MM.1S (cell line): ENCODE data around the gene ABCB6.

Experiments
- DNase-seq: peaks from one replicate; pipeline ENCODE4 v3.0.0-alpha.2; 2015
- H2AFZ ChIP-seq: fragments of 300-600 bp; sonication (generic); 2 replicates; pipeline ENCODE4 v1.6.0; 2016; ENCODE audit warnings: antibody characterized with exemption, low read length
- H3F3A ChIP-seq: fragments of 300-600 bp; sonication (generic); 2 replicates; pipeline ENCODE4 v1.6.1; 2016; ENCODE audit warnings: mild to moderate bottlenecking, antibody characterized with exemption, low read length, moderate library complexity, mixed read lengths; ENCODE audit not compliant: insufficient read depth
- H3K27ac ChIP-seq: fragments of 300-600 bp; sonication (generic); 2 replicates; pipeline ENCODE4 v1.5.1; 2016; ENCODE audit warnings: mild to moderate bottlenecking, low read length
- H3K27me3 ChIP-seq: fragments of 300-600 bp; sonication (generic); replicated peaks from 2 replicates; pipeline ENCODE4 v1.6.0; 2016; ENCODE audit warnings: low read length; ENCODE audit not compliant: insufficient read depth
- H3K36me3 ChIP-seq: fragments of 300-600 bp; sonication (generic); replicated peaks from 2 replicates; pipeline ENCODE4 v1.6.1; 2016; ENCODE audit warnings: mild to moderate bottlenecking, low read length, mixed read lengths; ENCODE audit not compliant: insufficient read depth
- H3K4me1 ChIP-seq: fragments of 300-600 bp; sonication (generic); 2 replicates; pipeline ENCODE4 v1.6.1; 2016; ENCODE audit warnings: low read length, mixed read lengths
- H3K4me2 ChIP-seq: fragments of 300-600 bp; sonication (generic); 2 replicates; pipeline ENCODE4 v1.6.0; 2016; ENCODE audit warnings: low read depth, low read length
- H3K4me3 ChIP-seq: fragments of 300-600 bp; sonication (generic); 2 replicates; pipeline ENCODE4 v1.5.1; 2016; ENCODE audit warnings: low read length, mixed read lengths
- H3K79me2 ChIP-seq: fragments of 300-600 bp; sonication (generic); 2 replicates; pipeline ENCODE4 v1.6.1; 2016; ENCODE audit warnings: mixed run types, low read length, mixed read lengths
- H3K9ac ChIP-seq: fragments of 300-600 bp; sonication (generic); 2 replicates; pipeline ENCODE4 v1.6.1; 2016; ENCODE audit warnings: low read length, mixed read lengths
- H3K9me2 ChIP-seq: fragments of 300-600 bp; sonication (generic); replicated peaks from 2 replicates; pipeline ENCODE4 v1.6.1; 2016; ENCODE audit warnings: mild to moderate bottlenecking, low read length, mixed read lengths; ENCODE audit not compliant: insufficient read depth
- H3K9me3 ChIP-seq: fragments of 300-600 bp; sonication (generic); replicated peaks from 2 replicates; pipeline ENCODE4 v1.6.1; 2016; ENCODE audit warnings: mild to moderate bottlenecking, low read length, mixed read lengths; ENCODE audit not compliant: insufficient read depth
- H4K20me1 ChIP-seq: fragments of 300-600 bp; sonication (generic); 2 replicates; pipeline ENCODE4 v1.6.1; 2016; ENCODE audit warnings: mild to moderate bottlenecking, low read length, moderate library complexity, mixed read lengths; ENCODE audit not compliant: insufficient read depth
- CTCF ChIP-seq: fragments of 300-600 bp; sonication (generic); IDR thresholded peaks from 2 replicates; pipeline ENCODE4 v1.5.1; 2016; ENCODE audit warnings: antibody characterized with exemption, low read length, mixed read lengths
- EZH2 ChIP-seq: fragments of 300-600 bp; sonication (generic); optimal IDR thresholded peaks from 2 replicates; pipeline ENCODE3; 2017; ENCODE audit warnings: low read depth, mild to moderate bottlenecking, antibody characterized with exemption, low read length, mixed read lengths
- EZH2phosphoT487 ChIP-seq: fragments of 300-600 bp; sonication (generic); IDR thresholded peaks from 2 replicates; pipeline ENCODE4 v1.6.1; 2018; ENCODE audit warnings: antibody characterized with exemption, low read length

ABCB6 gene

GRCh38 chr2:219184121-219184520, 34.6 kb downstream of the ABCB6 start:
- Histone ChIP-seq H3K27me3 (no peaks in the 10 kb centered on the region), H3F3A (no peaks in the 10 kb centered on the region), H3K36me3 (peaks cover 4% of the 10 kb centered on the region; the same call in 1 of the 2 replicates), H3K9me2 (no peaks in the 10 kb centered on the region), H3K4me1 (peaks cover 3% of the 10 kb centered on the region; the same call in 1 of the 2 replicates), H4K20me1 (no peaks in the 10 kb centered on the region), H3K9ac (no peak overlapping the region), H3K4me3 (no peak overlapping the region), H3K79me2 (peaks cover 16% of the 10 kb centered on the region), H2AFZ (no peak overlapping the region), H3K4me2 (no peak overlapping the region), H3K9me3 (no peaks in the 10 kb centered on the region), H3K27ac (no peak overlapping the region)
- DNase-seq, result no peak
- TF ChIP-seq CTCF (no peak), EZH2 (no peak), EZH2phosphoT487 (no peak)

GRCh38 chr2:219183151-219183772, 35.5 kb downstream of the ABCB6 start:
- H3K27me3 ChIP-seq, result no peaks in the 10 kb centered on the region
- H3K79me2 ChIP-seq, result peaks cover 24% of the 10 kb centered on the region
- H3K4me1 ChIP-seq, result peaks cover 7% of the 10 kb centered on the region; the same call in 1 of the 2 replicates
- DNase-seq, result no peak
- H3K4me2 ChIP-seq, result no peak overlapping the region
- H3K9me2 ChIP-seq, result no peaks in the 10 kb centered on the region
- no peak overlapping the region for H3K27ac ChIP-seq
- TF ChIP-seq EZH2phosphoT487, result no peak
- TF ChIP-seq CTCF, result no peak
- TF ChIP-seq EZH2, result no peak
- H3K9ac ChIP-seq, result no peak overlapping the region
- no peaks in the 10 kb centered on the region for H3K9me3 ChIP-seq
- H2AFZ ChIP-seq, result no peak overlapping the region
- no peaks in the 10 kb centered on the region for H4K20me1 ChIP-seq
- no peaks in the 10 kb centered on the region for H3F3A ChIP-seq
- peaks cover 4% of the 10 kb centered on the region; the same call in 1 of the 2 replicates for H3K36me3 ChIP-seq
- no peak overlapping the region for H3K4me3 ChIP-seq

- H3K9ac ChIP-seq, result no peak overlapping the region
- no peaks in the 10 kb centered on the region for H4K20me1 ChIP-seq
- no peaks in the 10 kb centered on the region for H3K9me3 ChIP-seq
- no peak overlapping the region for H2AFZ ChIP-seq
- H3F3A ChIP-seq, result peaks cover 4% of the 10 kb centered on the region
- H3K9me2 ChIP-seq, result no peaks in the 10 kb centered on the region
- no peak for DNase-seq
- H3K27ac ChIP-seq, result no peak overlapping the region
- no peak overlapping the region for H3K4me2 ChIP-seq
- H3K79me2 ChIP-seq, result peaks cover 24% of the 10 kb centered on the region
- H3K36me3 ChIP-seq, result peaks cover 4% of the 10 kb centered on the region; the same call in 1 of the 2 replicates
- no peak for TF ChIP-seq EZH2
- no peak for TF ChIP-seq EZH2phosphoT487
- no peak for TF ChIP-seq CTCF
- peaks cover 7% of the 10 kb centered on the region; the same call in 1 of the 2 replicates for H3K4me1 ChIP-seq
- no peaks in the 10 kb centered on the region for H3K27me3 ChIP-seq
- no peak overlapping the region for H3K4me3 ChIP-seq
Measured at GRCh38 chr2:219182331-219183150, 36.2 kb downstream of the ABCB6 start.
